GM12865 (cell line): Measurements from ENCODE around the gene ZNF189.

Experiments
- DNase-seq: peaks from one replicate; pipeline ENCODE4 v3.0.0; 2010; ENCODE audit warnings: low read depth
- H3K4me3 ChIP-seq: 2 replicates; pipeline ENCODE4 v1.5.1; 2011; ENCODE audit warnings: mild to moderate bottlenecking, low read depth, low read length, control low read depth
- TF ChIP-seq, protein P1 (sequence below): IDR thresholded peaks from 2 replicates; pipeline ENCODE4 v1.5.1; 2011; ENCODE audit warnings: low read length, control low read depth, low read depth, inconsistent platforms; ENCODE audit not compliant: insufficient read depth; ENCODE audit errors: missing control alignments

ZNF189 gene

DNA sequence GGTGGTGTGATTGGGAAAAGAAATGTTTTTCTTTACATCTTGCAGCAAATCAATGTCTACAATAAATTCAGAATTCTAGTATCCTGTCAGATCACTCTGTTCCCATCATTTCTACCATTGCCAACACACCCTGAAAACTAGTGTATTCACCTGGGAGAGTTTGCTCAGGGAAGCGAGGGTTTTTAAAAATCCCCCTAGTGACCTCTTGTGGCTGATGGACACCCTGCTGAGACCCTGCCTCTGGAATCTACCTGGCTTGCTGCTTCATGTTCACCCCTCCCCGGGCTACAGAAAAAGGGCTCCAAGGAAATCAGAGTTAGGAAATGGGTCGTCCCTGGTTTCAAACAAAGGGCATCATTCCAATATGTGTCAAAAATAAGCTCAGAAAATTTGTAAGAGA lies 58.4 kb downstream of the ZNF189 start:
- no peak overlapping the region for H3K4me3 ChIP-seq
- DNase-seq: no peak
- TF ChIP-seq, protein P1, sequence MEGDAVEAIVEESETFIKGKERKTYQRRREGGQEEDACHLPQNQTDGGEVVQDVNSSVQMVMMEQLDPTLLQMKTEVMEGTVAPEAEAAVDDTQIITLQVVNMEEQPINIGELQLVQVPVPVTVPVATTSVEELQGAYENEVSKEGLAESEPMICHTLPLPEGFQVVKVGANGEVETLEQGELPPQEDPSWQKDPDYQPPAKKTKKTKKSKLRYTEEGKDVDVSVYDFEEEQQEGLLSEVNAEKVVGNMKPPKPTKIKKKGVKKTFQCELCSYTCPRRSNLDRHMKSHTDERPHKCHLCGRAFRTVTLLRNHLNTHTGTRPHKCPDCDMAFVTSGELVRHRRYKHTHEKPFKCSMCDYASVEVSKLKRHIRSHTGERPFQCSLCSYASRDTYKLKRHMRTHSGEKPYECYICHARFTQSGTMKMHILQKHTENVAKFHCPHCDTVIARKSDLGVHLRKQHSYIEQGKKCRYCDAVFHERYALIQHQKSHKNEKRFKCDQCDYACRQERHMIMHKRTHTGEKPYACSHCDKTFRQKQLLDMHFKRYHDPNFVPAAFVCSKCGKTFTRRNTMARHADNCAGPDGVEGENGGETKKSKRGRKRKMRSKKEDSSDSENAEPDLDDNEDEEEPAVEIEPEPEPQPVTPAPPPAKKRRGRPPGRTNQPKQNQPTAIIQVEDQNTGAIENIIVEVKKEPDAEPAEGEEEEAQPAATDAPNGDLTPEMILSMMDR: no peak

DNA sequence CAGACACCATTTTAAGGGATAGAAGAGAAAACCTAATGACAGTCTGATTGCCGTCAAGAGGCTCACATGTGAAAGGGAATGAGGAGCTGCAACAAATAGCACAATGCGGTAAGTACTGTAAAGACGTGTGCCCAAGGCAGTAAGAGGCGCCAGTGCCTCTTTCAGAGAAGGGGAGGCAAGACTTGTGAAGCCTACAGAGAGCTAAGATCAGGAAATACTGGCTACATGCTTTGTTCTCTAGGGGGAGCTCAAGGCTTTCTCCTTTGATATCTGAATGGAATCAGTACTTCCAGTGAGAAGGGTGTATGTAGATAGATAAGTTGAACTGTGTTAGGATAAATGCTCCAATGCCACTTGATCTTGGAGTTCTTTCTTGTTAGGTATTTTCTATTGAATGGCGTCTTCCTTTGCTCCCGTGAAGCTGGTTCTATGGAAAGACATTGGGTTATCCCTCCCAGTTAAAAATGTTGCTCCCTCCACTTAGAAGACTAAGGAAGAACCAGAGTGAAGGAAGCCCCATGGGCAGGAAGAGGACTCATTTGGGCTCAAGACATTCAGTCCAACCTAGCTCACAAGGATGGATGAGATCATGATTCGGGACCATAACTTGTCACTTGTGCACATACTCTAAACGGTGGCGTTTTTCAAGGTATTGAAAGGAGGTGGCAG lies 60.4 kb downstream of the ZNF189 start:
- DNase-seq: peak; percentile 63
- H3K4me3 ChIP-seq: no peak overlapping the region
- TF ChIP-seq, protein P1: peak; percentile 71
